ENCODE measurements around the gene CNNM2.
"Not testable (repeated sequence)": the region's sequence is repeated elsewhere in the genome, so short reads cannot be mapped to it uniquely, and the experiment has no call there.

The CNNM2 gene

DNA sequence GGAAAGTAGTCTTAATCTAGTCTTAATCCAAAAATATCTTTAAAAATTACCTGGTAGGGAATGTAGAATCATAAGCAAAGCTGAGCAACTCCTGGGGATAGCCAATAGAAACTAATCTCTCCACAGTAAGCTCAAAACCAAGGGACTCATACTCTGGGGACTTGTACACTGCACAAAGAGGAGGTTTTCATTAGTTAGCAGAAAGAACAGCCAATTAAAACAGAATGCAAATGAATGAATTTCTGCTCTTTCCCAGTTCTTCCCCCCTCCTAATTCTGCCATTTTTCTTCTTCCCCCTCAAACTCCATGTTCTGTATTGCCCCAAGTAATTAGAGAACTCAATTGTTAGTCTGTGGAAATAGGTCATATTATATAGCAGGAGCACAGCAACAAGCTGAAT lies 188.4 kb downstream of the CNNM2 start:
- DNase-seq (ENCODE audit: low read depth in 2 of 2): no peak

DNA sequence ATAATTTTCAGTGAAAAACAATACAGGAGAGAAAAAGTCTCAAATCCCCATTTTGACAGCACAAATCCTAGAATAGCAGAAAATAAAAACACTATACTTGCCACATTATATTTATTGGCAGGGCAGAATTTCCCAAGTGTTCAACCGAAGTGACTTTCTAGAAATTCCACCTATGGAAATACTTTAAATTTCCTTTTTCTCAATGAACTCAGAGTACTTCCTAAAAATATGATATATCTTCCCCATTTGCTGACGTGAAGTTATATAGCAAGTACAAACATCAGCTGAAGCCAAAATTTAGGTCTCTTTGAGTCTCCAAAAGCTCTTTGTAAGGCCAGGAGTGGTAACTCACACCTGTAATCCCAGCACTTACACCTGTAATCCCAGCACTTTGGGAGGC lies 191.7 kb downstream of the CNNM2 start:
- DNase-seq (ENCODE audit: low read depth in 2 of 2): no peak

DNA sequence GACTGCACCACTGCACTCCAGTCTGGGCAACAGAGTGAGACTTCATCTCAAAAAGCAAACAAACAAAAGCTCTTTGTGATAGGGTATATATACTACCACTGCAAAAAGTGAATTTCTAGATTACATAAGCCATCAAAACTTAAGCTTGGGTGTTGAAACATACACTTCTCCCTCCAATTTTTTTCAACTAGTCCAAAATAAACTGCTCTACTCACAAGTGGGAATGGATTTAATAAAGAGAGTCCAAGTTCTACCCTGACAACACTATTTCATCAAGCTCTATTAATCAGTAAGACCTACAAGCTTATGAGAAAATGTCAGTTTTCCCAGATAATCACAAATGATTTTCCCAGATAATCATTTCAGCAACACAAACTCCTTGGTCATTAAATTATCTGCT lies 192.3 kb downstream of the CNNM2 start:
- DNase-seq (ENCODE audit: low read depth in 2 of 2): no peak

DNA sequence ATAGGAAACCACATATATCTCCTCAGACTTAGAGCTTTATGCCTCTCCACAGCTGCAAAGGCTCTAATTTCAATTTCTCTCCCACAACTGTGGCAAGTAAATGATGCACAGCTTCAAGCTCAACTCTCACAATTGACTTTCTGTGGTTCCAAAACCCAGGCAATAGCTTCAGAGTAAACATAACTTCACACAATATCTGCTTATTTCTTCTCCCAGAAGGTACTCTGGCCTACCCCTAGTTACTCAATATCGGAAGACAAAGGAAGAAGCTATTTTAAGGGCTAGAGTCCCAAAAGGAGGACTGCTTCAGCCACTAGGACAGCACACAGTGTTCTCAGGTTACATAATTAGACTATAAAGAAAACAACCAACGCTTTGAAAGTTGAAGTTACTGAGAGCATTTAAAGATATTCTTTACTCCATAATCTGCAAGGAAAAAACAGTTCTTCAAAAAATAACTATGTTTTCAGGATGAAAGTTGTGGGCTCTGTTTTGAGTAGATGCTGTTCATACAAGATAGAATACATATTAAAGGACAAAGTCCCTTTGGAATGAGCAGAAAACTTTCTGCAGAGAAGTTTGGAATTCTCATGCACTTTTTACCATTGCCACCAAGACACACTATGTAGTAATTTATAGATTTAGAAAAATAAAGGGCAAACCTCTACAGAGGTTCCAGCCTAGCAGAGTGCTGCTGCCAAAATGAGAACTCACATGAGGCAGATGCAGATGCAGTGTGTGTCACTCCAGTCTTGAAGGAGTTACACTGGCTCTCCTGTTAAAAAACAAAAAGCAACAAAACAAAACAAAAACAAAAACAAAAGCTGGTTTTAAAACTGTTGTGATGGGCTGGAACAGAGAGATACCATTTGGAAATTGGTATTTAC lies 193.2 kb downstream of the CNNM2 start:
- no peak for DNase-seq (ENCODE audit: low read depth in 2 of 2)

DNA sequence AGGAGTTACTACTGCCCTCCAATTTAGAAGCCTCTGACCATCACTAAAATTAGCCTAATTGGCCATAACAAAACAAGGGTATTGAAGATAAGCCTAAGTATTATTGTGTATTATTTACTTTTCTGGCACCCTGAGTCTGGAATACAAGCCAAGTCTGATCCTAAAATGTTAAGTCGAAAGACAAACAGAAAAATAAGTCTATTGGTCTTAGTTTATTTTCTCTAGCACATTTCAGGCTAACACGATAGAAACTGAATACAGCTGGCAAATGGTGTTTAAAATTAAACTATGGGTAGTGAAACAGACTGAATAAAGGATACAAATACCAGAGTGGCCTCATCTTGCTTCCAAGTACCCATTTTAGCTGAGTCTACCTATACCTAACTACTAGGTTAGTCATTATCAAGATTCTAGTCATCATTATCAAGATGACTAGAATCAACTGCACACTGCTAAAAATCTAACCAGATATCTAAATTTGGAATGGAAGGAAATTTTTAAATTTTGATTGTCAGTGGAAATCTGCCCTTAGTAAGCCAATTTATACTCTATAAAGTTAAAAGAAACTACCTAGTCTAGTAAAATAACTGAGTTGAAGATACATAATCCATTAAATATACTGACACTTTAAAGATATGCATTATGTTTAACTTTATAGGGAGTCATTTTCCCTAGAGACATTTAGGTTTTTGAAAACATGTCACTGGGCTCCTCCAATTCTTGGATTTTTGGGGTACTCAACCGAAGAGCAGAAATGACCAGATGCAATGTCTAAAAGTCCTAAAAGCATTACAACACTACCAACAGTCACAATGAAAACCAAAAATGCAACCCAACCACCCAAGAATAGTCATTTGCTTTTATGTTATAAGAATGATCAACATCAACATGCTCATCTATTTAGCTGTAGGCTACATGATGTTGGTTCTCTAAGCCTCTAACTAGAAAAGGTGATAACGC lies 194.1 kb downstream of the CNNM2 start:
- no peak for DNase-seq (ENCODE audit: low read depth in 2 of 2)

DNA sequence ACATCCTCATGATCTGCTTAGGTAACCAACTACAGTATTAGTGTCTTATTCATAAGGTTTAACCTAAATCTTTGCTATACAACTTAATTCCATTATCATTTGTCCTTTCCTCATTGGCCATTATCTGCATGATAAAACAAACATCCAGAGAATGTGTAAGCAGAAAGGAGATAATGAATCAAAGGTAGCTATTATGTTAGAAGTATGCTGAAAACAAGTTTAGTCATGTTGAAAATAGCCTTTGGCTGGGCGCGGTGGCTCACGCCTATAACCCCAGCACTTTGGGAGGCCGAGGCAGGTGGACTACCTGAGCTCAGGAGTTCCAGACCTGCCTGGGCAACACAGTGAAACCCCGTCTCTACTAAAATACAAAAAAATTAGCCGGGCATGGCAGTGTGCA lies 196.8 kb downstream of the CNNM2 start:
- no peak for DNase-seq (ENCODE audit: low read depth in 2 of 2)

DNA sequence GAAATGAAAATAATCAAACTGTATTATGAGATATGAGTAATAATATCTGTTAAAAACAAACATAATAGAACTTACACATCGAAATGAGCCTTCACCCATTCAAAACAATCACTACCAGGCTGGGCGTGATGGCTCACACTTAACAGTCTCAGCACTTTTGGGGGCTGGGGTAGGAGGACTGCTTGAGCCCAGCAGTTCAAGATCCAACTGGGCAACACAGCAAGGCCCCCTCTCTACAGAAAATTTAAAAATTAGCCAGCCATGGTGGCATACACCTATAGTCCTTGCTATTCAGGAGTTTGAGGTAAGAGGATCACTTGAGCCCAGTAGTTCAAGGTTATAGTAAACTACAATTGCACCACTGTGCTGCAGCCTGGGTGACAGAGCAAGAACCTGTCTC lies 199.2 kb downstream of the CNNM2 start:
- no peak for DNase-seq (ENCODE audit: low read depth in 2 of 2)

DNA sequence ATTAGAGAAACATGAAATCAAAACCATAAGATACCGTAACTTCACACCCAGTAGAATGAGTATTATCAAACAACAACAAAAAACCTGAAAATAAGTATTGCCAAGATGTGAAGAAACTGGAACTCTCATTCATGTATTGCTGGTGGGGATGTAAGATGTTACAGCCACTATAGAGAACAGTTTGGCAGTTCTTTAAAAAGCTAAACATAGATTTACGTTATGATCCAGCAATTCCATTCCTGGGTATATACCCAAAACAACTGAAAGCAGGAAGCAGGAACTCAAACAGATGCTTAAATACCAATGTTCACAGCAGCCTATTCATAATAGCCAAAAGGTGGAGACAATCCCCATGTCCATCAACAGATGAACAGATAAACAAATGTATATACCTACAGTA lies 202.5 kb downstream of the CNNM2 start:
- no peak for DNase-seq (ENCODE audit: low read depth in 2 of 2)

DNA sequence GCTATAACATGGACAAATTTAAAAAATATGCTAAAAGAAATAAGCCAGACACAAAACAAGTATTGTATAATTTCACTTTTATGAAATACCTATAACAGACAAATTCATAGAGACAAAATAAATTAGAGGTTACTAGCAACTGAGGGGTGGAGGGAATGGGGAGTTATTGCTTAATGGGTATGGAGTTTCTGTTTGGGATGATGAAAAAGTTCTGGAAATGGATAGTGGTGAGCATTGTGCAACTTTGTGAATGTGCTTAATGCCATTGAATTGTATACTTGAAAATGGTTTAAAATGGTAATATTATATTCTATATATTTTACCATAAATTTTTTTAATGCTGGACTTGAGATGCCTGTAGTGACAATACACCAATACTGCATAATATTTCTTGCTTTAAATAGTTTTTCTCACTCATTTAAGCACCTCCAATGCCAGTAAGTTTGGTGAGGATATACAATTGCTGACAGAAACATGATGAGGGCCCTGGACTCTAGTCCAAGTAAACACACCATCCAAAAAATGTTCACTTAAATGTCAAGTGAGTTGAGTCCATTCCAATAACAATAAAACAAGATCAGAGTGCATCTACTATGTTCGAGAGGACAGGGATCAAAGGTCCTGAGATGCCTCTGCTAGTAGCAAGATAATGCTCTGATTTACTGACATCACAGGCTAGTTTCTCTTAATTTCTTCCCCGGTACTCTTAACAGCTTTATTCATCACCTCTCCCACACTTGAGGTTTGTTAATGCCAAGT lies 203.1 kb downstream of the CNNM2 start:
- DNase-seq (ENCODE audit: low read depth in 2 of 2): no peak

DNA sequence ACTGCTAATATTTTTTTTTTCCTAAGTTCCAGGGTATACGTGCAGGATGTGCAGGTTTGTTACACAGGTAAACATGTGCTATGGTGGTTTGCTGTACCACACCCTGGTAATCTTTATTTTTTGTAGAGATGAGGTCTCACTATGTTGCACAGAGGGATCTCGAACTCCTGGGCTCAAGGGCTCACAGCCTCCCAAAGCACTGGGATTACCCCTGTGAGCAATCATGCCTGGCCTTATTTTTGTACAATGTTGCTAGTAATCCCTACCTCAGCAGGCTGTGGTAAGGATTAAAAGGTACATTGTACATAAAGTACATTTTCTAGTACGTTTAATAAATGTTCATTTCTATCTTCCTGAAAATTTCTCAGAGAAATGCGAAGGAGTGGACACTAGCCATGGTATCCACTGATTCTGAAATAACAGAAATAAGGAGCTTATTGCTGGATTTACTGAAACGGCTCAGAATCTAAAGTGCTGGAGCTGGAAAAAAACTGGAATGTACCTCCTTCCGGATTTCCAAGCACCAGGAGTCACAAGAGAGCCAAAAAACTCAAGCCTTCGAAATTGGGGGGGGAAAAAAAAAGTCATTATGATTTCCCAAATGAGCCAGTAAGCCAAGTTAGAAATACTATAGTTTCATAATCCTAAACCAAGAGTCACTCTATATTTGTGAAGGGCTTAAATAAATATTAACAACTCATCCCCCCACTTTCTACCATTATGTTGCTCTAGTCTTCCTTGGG lies 205.4 kb downstream of the CNNM2 start:
- DNase-seq (ENCODE audit: low read depth in 2 of 2): no peak

DNA sequence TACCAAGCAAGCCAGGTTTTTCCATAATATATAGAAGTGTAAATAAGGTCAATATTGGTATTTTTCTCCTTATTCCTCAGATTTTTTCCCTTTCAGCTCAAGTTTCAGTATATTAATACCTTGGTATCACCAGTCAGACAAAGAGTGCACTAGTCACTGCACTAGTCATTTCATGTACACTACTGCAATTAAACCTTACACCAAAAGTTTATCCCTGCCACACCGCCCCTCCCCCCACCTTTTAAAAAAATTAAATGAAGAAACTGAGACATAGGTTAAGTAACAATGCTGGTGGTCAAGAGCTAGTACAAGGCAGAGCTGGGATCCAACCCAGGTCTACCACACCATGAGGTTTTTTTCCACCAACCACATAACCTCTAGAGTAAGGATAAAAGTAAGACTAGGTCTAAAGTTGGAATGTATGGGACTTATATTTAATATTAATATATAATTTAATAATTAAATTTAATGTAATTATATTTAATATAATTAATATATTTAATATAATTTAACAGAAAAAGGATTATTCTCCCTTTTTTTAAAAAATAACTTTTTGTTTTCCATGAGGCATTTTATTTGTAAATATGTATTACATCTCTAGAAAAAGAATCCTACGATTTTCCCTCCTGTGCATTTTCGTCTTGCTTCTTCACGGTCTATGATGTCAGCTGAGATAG lies 206.5 kb downstream of the CNNM2 start:
- DNase-seq (ENCODE audit: low read depth in 2 of 2): peak in 1 of 2 donors; percentile 7

DNA sequence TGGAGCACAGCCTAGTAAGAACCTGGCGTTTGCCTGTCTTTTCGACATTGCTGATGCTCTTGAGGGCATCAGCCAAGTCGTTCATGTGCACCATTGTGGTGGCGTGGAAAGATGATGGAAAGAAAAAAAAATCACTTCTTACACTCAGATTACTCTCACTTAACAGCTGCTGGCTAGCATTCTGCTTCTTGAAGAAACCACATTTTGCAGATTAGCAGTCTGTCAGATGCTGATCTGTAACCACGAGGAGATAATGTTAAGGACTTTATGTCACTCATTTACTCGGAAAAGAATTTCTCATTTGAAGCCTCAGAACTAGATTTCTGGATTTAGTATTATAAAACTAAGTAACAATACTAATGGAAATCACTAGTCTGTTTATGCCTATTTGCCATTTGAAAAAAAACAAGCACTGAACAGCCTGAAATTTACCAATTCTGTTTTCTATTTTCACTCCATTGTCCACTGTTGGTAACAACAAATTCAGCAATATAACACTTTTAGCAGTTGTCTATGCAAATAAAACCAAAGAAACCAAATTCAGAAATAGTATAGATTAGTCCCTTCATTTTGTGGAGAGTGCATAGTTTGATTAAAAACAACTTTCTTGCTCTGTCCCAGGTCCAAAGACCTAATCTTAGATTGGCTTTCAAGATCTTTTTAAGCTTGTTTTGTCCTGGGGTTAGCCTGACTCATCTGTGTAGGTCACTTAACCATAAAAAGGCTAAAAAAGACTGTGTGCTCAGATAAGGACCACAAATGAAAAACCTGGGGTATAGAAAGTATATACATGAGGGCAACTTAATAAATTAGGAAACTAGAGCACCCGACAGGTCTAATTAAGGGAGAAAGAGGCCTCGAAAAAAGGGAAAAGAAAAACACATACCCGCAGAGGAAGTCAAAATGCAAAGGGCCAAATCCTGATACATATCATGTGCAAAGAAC lies 207.5 kb downstream of the CNNM2 start:
- DNase-seq (ENCODE audit: low read depth in 2 of 2): no peak

DNA sequence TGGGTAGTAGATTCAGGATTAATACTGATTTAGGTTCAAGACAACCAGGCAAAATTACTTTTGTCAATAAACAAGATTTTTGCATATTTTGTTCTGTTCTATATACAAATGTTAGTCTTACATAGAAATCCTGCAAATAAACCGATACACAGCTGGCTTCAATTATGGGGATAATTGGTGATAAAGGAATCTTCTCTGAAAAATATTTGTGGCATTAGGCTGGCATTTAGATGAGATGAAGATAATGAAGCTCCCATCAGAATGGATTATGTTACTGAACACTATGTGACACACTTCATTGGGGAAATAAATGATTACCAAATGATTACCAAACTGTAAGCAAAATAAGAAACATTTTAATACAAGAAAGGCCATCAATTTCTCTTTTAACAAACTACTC lies 209.1 kb downstream of the CNNM2 start:
- DNase-seq (ENCODE audit: low read depth in 2 of 2): no peak

DNA sequence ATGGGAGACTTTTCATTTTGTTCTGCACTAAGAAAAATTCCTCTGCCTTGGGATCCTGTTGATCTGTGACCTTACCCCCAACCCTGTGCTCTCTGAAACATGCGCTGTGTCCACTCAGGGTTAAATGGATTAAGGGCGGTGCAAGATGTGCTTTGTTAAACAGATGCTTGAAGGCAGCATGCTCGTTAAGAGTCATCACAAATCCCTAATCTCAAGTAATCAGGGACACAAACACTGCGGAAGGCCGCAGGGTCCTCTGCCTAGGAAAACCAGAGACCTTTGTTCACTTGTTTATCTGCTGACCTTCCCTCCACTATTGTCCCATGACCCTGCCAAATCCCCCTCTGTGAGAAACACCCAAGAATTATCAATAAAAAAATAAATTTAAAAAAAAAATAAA lies 212.1 kb downstream of the CNNM2 start:
- DNase-seq (ENCODE audit: low read depth in 2 of 2): not testable (repeated sequence)

DNA sequence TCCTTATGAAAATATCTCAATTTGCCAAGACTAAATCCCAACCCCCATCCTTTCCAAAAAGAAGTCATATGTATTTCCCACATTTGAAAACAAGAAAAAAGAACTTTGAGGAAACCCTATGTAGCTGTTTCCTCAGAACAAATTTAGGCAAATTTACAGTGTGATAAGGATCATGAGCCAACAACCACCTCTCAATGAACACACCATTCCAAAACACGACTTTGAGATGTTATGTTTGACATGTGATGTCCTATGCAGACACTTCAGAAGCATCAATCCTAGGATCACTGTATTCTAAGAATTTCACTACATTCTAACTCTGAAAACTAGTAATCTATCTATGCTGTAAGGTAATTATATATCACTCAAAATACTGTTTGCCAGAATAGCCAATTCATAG lies 212.8 kb downstream of the CNNM2 start:
- no peak for DNase-seq (ENCODE audit: low read depth in 2 of 2)

DNA sequence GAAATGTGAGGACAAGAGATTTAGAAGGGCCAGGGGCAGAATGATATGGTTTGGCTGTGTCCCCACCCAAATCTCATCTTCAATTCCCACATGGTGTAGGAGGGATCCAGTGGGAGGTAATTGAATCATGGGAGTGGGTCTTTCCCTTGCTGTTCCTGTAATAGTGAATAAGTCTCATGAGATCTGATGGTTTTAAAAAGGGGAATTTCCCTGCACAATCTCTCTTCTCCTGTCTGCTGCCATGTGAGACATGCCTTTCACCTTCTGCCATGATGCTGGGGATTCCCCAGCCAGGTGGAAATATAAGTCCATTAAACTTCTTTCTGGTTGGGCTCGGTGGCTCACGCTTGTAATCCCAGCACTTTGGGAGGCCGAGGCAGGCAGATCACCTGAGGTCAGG lies 217.1 kb downstream of the CNNM2 start:
- DNase-seq (ENCODE audit: low read depth in 2 of 2): peak in 1 of 2 donors; percentile 16

DNA sequence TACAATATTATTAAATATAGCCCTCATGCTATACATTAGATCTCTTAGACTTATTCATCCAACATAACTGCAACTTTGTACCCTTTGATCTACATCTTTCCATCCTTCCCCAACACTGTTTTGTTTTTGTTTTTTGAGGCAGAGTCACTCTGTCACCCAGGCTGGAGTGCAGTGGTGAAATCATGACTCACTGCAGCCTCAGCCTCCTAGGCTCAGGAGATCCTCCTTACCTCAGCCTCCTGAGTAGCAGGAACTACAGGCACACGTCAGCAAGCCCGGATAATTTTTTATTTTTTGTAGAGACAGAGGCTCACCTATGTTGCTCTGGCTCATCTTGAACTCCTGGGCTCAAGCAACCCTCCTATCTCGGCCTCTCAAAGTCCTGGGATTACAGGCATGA lies 221.7 kb downstream of the CNNM2 start:
- no peak for DNase-seq (ENCODE audit: low read depth in 2 of 2)
